ENCODE measurements around the gene NCAN.
"Not testable (repeated sequence)": the region's sequence is repeated elsewhere in the genome, so short reads cannot be mapped to it uniquely, and the experiment has no call there.

NCAN gene

DNA sequence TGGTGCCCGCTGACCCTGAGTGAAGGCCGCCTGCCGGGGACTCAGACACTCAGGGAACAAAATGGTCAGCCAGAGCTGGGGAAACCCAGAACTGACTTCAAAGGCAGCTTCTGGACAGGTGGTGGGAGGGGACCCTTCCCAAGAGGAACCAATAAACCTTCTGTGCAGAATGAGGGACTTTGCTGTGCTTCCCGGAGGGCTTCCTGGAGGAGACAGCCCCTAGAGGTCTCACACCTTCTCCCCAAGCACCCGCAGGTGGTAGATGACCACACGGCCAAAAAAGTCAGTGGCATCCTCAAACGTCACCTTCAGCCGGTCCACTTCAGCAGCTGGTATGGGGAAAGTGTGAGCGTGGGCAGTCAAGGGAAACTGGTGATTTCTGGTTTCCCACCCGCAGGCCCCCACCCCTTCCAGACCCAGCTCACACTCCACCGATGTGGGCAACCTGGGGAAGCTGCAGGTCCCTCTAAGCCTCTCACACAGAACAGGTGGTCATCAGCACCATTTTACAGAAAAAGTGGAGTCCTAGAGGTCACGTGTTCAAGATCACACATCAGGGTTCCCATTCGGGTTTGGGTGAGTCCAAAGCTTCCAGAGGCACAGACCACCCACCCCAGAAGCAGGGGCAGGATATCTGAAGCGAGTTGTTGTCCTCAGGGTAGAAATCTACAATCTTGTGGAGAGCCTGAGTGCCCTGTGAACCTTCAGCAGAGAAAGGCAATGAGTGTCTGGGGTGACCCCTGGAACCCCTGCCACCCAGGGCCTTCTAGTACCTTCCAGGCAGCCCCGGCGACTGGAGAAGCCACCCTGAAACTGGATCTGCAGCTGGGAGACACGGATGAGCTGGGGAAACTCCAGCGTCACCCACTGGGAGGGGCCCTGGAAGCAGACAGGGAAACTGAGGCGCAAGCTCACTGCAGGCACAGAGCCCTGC is 9.8 kb upstream of the NCAN start:
- no peak for DNase-seq

GRCh38 chr19:19202707-19203011 is 9.1 kb upstream of the NCAN start:
- no peak for DNase-seq

GRCh38 chr19:19203012-19203856 is 8.5 kb upstream of the NCAN start, which contains the start of gene NR2C2AP:
Gene NR2C2AP (minus strand): TSS chr19:19203414. CDS start chr19:19203060, 354 bp downstream.
- peak; percentile 79 for DNase-seq

DNA sequence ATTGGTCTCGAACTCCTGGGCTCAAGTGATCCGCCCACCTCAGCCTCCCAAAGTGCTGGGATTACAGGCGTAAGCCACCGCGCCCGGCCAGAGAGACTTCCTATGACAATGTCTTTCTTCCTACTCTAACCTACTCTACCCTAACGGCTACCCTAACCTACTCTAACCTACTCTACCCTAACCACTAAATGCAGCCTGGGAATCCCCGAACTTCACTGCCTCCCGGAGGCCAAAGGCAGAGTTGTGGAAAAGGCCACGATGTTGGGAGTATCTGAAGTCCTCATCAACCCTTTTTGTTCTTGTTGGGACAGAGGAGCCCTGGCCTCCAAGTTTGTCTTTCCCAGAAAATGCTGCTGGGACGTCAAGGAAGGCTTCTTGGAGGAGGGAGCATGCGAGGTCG is 7.6 kb upstream of the NCAN start:
- DNase-seq = no peak

GRCh38 chr19:19205416-19206410 is 6.0 kb upstream of the NCAN start:
- DNase-seq = no peak

DNA sequence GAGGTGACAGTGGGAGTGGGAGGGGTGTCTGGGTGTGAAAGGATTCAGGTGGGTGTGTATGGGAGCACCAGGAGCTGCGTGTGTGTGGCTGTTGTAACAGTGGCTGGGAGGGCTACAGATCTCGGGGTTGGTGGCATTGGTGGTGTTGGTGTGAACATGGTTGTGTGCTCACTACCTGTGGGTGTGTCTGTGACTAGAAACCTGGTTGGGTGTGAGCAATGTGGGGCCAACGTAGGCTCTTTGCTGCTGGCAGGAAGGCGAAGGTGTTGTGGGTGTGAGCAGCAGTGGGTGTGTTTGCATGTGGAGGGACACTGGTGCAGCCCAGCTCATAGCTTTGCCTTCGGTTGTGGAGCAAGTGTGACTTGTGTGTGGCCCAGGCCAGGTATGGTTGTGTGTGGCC is 4.8 kb upstream of the NCAN start:
- no peak for DNase-seq

- DNase-seq = no peak
These were observed 3.9 kb upstream of the NCAN start for GRCh38 chr19:19207637-19208572.

DNA sequence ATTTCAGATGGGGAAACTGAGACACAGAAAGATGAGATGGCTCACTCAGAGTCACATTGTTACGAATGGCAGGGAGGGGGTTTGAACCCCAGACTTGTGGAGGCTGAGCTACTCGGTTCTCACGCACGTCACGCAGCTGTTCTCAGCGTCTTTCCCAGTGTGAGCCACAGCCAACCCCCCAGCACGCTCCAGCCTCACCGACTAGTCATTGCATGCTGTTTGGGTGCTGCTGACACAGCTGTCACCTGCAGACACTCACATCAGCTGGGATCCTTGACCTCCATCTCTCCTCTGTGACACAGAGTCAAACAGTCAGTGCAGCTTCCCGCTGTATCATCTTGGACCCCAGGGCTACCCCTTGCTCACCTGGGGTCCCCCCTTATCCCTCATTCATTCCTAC is 2.4 kb upstream of the NCAN start:
- DNase-seq = no peak

DNA sequence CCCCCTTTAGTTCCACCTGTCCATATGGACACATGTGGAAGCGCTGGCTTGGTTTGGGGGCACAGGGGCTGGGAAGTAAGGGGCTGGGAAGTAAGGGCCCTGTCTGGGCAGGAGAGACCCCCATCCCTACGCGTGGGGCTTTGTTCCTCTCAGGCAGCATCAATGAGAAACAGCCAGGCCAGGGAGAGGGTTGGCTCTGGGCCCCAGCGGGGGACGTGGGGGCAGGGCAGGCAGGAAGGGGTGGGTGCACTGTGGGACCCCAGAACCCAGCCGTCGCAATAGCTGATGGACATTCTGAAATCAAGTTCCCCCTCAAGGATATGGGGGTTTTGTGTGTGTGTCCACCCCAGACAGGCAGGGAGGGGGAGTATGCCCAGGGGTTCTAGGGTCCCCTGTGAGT is 1.2 kb downstream of the NCAN start:
- no peak for DNase-seq

DNA sequence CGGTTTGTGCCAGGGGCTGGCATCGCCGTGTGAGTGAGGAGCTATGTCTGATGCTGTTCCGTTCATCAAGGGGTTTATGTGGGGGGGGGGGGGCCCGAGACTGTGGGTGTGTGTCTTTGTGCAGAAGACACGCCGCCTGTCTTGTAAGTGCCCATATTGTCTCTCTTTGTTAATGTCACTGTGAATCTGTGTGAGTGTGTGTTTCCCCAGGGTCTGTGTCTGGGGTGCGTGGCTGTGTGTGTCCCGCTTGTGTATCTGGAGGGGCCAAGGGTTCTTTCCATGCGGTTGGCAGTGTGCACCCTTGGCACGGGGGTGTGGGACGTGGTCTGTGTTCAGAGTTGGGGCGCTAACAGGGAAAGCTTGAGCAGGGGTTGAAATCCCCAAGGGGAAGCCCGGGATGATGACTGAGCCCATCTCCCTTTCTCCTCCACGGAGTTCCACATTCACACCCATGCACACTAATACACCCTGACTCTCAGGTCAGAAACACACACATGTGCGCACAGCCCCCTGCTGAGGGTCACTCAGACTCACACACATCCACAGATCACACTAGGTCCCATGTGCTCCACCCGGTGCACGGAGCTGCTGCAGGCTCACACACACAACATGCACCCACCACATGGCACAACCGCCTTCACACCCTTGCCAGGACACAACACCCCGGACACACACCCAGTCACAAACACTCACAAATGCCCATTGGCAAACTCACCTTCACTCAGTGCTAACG is 1.8 kb downstream of the NCAN start:
- DNase-seq = no peak

DNA sequence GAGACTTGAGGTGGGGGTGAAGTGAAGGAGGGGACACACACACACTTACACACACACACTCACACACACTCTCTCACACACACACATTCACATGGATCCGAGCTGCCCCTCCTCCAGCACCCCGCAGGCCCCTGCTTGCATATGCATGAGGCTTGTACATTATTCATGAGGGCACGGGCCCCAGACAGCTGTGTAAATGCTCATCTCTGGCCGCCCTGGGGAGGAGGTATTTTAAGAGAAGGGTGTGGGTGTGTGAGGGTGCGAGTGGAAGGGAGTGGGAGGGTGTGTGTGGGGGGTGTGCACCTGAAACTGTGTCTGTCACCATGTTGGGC is 2.4 kb downstream of the NCAN start:
- DNase-seq = no peak

- peak; percentile 20 for DNase-seq
These were observed 3.1 kb downstream of the NCAN start for GRCh38 chr19:19214892-19215291.

DNA sequence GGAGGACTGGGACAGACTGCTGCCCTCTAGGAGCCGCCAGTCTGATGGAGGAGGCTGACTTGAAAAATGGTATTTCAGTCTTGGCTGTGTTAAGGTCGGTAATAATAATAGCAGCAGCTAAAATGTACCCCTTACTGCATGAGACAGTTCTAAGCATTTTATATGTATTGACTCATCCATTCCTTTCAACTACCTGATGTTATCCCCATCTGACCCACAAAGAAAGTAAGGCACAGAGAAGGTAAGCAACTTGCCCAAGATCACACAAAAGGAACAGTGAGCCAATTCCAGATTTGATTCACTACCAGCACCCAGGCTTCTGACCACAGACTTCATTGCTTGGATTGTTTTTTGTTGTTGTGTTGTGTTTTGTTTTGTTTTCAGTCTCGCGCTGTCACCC is 4.0 kb downstream of the NCAN start:
- DNase-seq = no peak

DNA sequence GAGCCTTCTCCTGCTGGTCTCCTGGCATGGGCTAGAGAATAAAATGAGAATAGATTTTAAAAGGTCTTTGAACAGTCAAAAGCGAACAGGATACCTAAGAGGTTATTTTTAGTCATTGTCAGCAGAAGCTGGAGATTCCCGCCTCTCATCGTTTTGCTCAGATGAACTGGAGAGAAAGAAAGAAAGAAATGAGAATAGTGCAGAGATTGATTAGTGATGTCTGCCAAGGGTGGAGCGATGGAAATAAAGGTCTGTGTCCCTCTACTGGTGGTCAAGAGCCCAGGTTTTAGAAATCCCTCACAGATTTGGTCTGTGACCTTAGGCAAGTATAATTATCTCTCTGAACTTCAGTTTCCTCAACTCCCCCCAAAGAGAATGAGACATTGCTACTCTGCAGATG is 5.3 kb downstream of the NCAN start:
- no peak for DNase-seq

GRCh38 chr19:19218911-19219310 is 7.2 kb downstream of the NCAN start:
- no peak for DNase-seq

- DNase-seq = not testable (repeated sequence)
These were observed 9.2 kb downstream of the NCAN start for GRCh38 chr19:19221000-19221399.

- DNase-seq = no peak
These were observed 11.3 kb downstream of the NCAN start for GRCh38 chr19:19223060-19223459.

DNA sequence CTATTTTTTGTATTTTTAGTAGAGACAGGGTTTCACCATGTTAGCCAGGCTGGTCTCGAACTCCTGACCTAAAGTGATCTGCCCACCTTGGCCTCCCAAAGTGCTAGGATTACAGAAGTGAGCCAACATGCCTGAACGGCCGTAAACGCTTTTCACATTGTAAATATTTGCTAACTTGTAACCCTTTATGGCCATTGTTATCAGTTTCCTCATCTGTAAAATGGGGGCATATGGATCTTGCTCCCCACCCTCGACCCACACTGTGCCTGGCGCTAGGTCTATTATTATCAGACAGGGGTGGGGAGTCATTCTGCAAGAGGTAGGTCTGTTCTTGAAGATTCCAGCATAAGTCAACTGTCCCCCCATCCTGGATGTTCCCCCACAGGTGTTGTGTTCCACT is 11.9 kb downstream of the NCAN start:
- no peak for DNase-seq

DNA sequence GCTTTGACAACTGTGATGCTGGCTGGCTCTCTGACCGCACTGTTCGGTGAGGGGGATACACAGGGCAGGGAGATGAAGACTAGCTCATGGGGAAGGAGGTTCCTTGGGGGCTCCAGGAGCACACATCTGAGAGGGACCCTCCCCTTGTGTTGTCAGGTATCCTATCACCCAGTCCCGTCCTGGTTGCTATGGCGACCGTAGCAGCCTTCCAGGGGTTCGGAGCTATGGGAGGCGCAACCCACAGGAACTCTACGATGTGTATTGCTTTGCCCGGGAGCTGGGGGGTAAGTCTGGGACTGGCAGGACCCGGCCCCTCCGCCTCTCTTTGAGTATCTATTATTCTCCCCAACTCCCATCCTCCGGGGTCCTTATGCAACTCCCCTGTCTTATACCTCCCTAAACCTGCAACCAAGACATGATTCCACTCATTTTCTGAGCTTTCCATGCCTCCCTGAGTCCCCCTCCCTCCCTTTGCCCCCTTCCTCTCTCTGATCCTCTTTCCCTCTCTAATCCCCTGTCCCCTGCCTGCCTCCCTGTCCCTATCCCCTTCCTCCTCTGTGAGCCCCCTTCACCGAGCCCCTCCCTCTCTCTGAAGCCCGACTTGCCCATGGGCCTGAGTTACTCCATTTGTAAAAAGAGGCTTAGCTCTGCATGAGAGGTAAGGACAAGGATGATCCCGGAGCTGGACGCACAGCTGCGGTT is 12.5 kb downstream of the NCAN start:
- DNase-seq = no peak

DNA sequence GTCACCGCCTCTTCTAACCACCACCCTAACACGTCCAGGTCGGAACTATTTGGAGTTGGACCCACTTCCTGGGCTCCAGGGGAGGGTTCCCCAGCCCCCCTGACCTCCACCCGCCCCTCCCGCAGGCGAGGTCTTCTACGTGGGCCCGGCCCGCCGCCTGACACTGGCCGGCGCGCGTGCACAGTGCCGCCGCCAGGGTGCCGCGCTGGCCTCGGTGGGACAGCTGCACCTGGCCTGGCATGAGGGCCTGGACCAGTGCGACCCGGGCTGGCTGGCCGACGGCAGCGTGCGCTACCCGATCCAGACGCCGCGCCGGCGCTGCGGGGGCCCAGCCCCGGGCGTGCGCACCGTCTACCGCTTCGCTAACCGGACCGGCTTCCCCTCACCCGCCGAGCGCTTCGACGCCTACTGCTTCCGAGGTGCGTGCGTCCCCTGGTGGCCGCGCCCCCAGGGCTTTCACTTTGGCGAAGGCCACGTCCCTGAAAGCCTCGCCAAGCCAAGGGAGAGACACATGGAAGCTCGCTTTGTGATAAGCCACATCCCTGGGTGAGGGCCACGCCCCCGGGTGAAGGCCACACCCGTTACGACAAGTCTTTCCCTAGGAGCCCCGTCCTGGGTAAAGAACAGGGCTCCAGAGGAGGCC is 13.2 kb downstream of the NCAN start:
- no peak for DNase-seq

All from DMS 273 treated with DMSO at 0.1 percent for 48 hours (cell line).